Muscle of leg (tissue), 16 donors: ENCODE measurements around the gene ZDHHC16. TPM values are rescaled to one million over a fixed set of nuclear protein-coding genes. Genes with fewer than 3 reads are reported as not detected.
"Not testable (repeated sequence)": the region's sequence is repeated elsewhere in the genome, so short reads cannot be mapped to it uniquely, and the experiment has no call there.

Experiments
- DNase-seq: peaks from one replicate; pipeline ENCODE4 v3.0.0; 2013
- H3K27ac ChIP-seq: one replicate; pipeline ENCODE4 v1.5.1; 2013; ENCODE audit warnings: mild to moderate bottlenecking, low read length, control low read depth
- H3K27me3 ChIP-seq: one replicate; pipeline ENCODE4 v1.6.1; 2013; ENCODE audit warnings: low read length; ENCODE audit not compliant: control insufficient read depth, insufficient read depth
- H3K36me3 ChIP-seq: one replicate; pipeline ENCODE4 v1.6.1; 2013; ENCODE audit warnings: low read length; ENCODE audit not compliant: control insufficient read depth, insufficient read depth
- H3K4me1 ChIP-seq: one replicate; pipeline ENCODE4 v1.6.1; 2013; ENCODE audit warnings: low read length; ENCODE audit not compliant: control insufficient read depth, insufficient read depth
- H3K4me3 ChIP-seq: one replicate; pipeline ENCODE4 v1.5.1; 2013; ENCODE audit warnings: low read length, control low read depth
- H3K9me3 ChIP-seq: replicated peaks from 2 replicates; pipeline ENCODE4 v1.6.1; 2013; ENCODE audit warnings: low read depth, low read length; ENCODE audit not compliant: control insufficient read depth
- WGBS: methylation state at CpG from one replicate; pipeline ENCODE4 v1.1.5; 2013; ENCODE audit warnings: missing lambda C conversion rate; ENCODE audit not compliant: insufficient coverage; 5-methylcytosine and 5-hydroxymethylcytosine counted together
- long read RNA-seq, 11 donors: transcript quantifications; one replicate each; lab custom pipeline, GENCODE V29; 2026
- polyA plus RNA-seq, 8 donors: library from polyadenylated mRNA; unstranded; fragments of 120-200 nt; gene quantifications; one replicate each; pipeline versions ENCODE4 v1.2.1 to v1.2.3, GENCODE V29; 2013; ENCODE audit warnings: inconsistent platforms in 1 of 8, low replicate concordance in 1 of 8; ENCODE audit not compliant: insufficient read length in 8 of 8, insufficient read depth in 1 of 8
- total RNA-seq: library from RNA; stranded (reverse); fragments of 120-200 nt; gene quantifications from one replicate; pipeline ENCODE4 v1.2.4, GENCODE V29; 2013

Gene ZDHHC16
- total RNA-seq = 27.8 TPM
- 10 to 100 TPM; 26.8 to 34.6 (median 31.5) TPM for polyA plus RNA-seq
- long read RNA-seq, donor 1, partial matches to known transcripts = 10 of 10 reads
- long read RNA-seq, donor 1, other reads (novel, unspliced or antisense) = 0 of 10 reads
- long read RNA-seq, donor 2, partial matches to known transcripts = 0 of 1 reads
- long read RNA-seq, donor 2, other reads (novel, unspliced or antisense) = 0 of 1 reads
- long read RNA-seq, donor 3, partial matches to known transcripts = 0 of 7 reads
- long read RNA-seq, donor 3, other reads (novel, unspliced or antisense) = 0 of 7 reads
- long read RNA-seq, donor 4, partial matches to known transcripts = 0 of 2 reads
- long read RNA-seq, donor 4, other reads (novel, unspliced or antisense) = 0 of 2 reads
- long read RNA-seq, donor 5, transcript ZDHHC16-202 (10 exons, 1,718 nt) = major isoform, 7 of 19 reads
- long read RNA-seq, donor 5, partial matches to known transcripts = 7 of 19 reads
- long read RNA-seq, donor 5, other reads (novel, unspliced or antisense) = 0 of 19 reads
- long read RNA-seq, donor 6, transcript ZDHHC16-202 (10 exons, 1,718 nt) = major isoform, 5 of 20 reads
- long read RNA-seq, donor 6, partial matches to known transcripts = 8 of 20 reads
- long read RNA-seq, donor 6, other reads (novel, unspliced or antisense) = 0 of 20 reads
- long read RNA-seq, donor 7, partial matches to known transcripts = 0 of 6 reads
- long read RNA-seq, donor 7, other reads (novel, unspliced or antisense) = 0 of 6 reads
- long read RNA-seq, donor 8, partial matches to known transcripts = 0 of 2 reads
- long read RNA-seq, donor 8, other reads (novel, unspliced or antisense) = 0 of 2 reads
- long read RNA-seq, donor 9, partial matches to known transcripts = 0 of 7 reads
- long read RNA-seq, donor 9, other reads (novel, unspliced or antisense) = 0 of 7 reads
- long read RNA-seq, donor 10, partial matches to known transcripts = 0 of 6 reads
- long read RNA-seq, donor 10, other reads (novel, unspliced or antisense) = 0 of 6 reads
- long read RNA-seq, donor 11, partial matches to known transcripts = 0 of 4 reads
- long read RNA-seq, donor 11, other reads (novel, unspliced or antisense) = 0 of 4 reads

GRCh38 chr10:97445722-97446639, at the start of gene ZDHHC16, which contains the start of gene EXOSC1:
Gene ZDHHC16 (plus strand): TSS chr10:97446175. CDS start chr10:97451676, 5,501 bp downstream.
Gene EXOSC1 (minus strand): TSS chr10:97446006. CDS start chr10:97445985, 21 bp downstream.
- no peaks in the 10 kb centered on the region for H3K27me3 ChIP-seq
- peak within 1 kb of the TSS; percentile 79 for H3K4me3 ChIP-seq
- peaks cover 19% of the 10 kb centered on the region for H3K36me3 ChIP-seq
- under 1% methylated on average over 66 of the region's 66 CpGs for WGBS
- H3K27ac ChIP-seq = peak within 1 kb of the TSS; percentile 61
- DNase-seq = peak; percentile 99
- peaks cover 23% of the 10 kb centered on the region for H3K4me1 ChIP-seq
- H3K9me3 ChIP-seq = no peaks in the 10 kb centered on the region

- H3K9me3 ChIP-seq = no peaks in the 10 kb centered on the region
- peaks cover 22% of the 10 kb centered on the region for H3K36me3 ChIP-seq
- peak overlapping the region; percentile 91 for H3K27ac ChIP-seq
- peak; percentile 56 for DNase-seq
- H3K27me3 ChIP-seq = no peaks in the 10 kb centered on the region
- 38% methylated on average over 15 of the region's 21 CpGs for WGBS
- peak overlapping the region; percentile 85 for H3K4me3 ChIP-seq
- peaks cover 13% of the 10 kb centered on the region for H3K4me1 ChIP-seq
Observed at GRCh38 chr10:97399843-97400545, 46.0 kb upstream of the ZDHHC16 start.

GRCh38 chr10:97400665-97401454, 45.1 kb upstream of the ZDHHC16 start, which contains the start of gene RRP12:
Gene RRP12 (minus strand): TSS chr10:97401340. CDS start chr10:97401231, 109 bp downstream.
- H3K27ac ChIP-seq = peak within 1 kb of the TSS; percentile 91
- under 1% methylated on average over 33 of the region's 39 CpGs for WGBS

GRCh38 chr10:97401455-97401919, 44.5 kb upstream of the ZDHHC16 start:
- Histone ChIP-seq H3K9me3 (no peaks in the 10 kb centered on the region), H3K27me3 (no peaks in the 10 kb centered on the region), H3K27ac (peak overlapping the region; percentile 91), H3K4me1 (peaks cover 13% of the 10 kb centered on the region), H3K4me3 (peak overlapping the region; percentile 85), H3K36me3 (peaks cover 9% of the 10 kb centered on the region)
- 29% methylated on average over 3 of the region's 13 CpGs for WGBS
- DNase-seq = no peak

More at GRCh38 chr10:97400665-97401454, 45.1 kb upstream of the ZDHHC16 start, which contains the start of gene RRP12:
- H3K4me1 ChIP-seq = peaks cover 13% of the 10 kb centered on the region
- H3K36me3 ChIP-seq = peaks cover 14% of the 10 kb centered on the region
- no peaks in the 10 kb centered on the region for H3K9me3 ChIP-seq
- no peaks in the 10 kb centered on the region for H3K27me3 ChIP-seq
- DNase-seq = peak; percentile 99
- peak within 1 kb of the TSS; percentile 85 for H3K4me3 ChIP-seq

- DNase-seq = no peak
- Histone ChIP-seq H3K4me1 (peaks cover 17% of the 10 kb centered on the region), H3K27me3 (no peaks in the 10 kb centered on the region), H3K27ac (no peak overlapping the region), H3K36me3 (peaks cover 2% of the 10 kb centered on the region), H3K4me3 (no peak overlapping the region), H3K9me3 (no peaks in the 10 kb centered on the region)
Observed at GRCh38 chr10:97404044-97404443, 41.9 kb upstream of the ZDHHC16 start.

- H3K9me3 ChIP-seq = no peaks in the 10 kb centered on the region
- peak; percentile 63 for DNase-seq
- H3K4me3 ChIP-seq = no peak overlapping the region
- no CpG with 5 or more reads among the region's 3 CpGs for WGBS
- no peaks in the 10 kb centered on the region for H3K27me3 ChIP-seq
- H3K4me1 ChIP-seq = peaks cover 9% of the 10 kb centered on the region
- H3K36me3 ChIP-seq = peaks cover 2% of the 10 kb centered on the region
- H3K27ac ChIP-seq = no peak overlapping the region
Observed at GRCh38 chr10:97406064-97406463, 39.9 kb upstream of the ZDHHC16 start.

- H3K27ac ChIP-seq, H3K36me3 ChIP-seq, H3K9me3 ChIP-seq, DNase-seq, H3K4me1 ChIP-seq, H3K4me3 ChIP-seq, H3K27me3 ChIP-seq: not testable (repeated sequence)
- 66% methylated on average over 5 of the region's 7 CpGs for WGBS
Observed at GRCh38 chr10:97406483-97406882, 39.5 kb upstream of the ZDHHC16 start.

- Histone ChIP-seq H3K36me3 (peaks cover 2% of the 10 kb centered on the region), H3K9me3 (no peaks in the 10 kb centered on the region), H3K27me3 (no peaks in the 10 kb centered on the region), H3K27ac (peak overlapping the region; percentile 29), H3K4me3 (no peak overlapping the region), H3K4me1 (peaks cover 4% of the 10 kb centered on the region)
- peak; percentile 82 for DNase-seq
- 4% methylated on average over 9 of the region's 10 CpGs for WGBS
Observed at GRCh38 chr10:97407211-97407951, 38.6 kb upstream of the ZDHHC16 start.
